ENCODE measurements around the gene KDM6A.
"Not testable (repeated sequence)": the region's sequence is repeated elsewhere in the genome, so short reads cannot be mapped to it uniquely, and the experiment has no call there.

KDM6A gene

DNA sequence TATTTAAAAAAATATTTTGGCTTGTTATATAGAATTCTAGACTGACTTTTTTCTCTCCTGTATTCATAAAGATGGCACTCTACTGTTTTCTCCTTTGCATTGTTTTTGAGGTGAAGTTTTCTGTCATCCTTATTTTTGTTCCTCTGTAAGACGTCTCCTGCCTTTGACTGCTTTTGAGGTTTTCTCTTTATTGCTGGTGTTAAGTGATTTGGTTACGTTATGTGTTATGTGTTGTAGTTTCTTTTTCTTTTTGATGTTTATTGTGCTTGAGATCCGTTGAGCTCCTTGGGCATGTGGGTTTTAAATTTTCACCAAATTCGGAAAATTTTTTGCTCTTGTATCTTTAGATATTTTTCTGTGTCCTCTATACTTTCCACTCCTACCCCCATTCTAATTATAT is 50.0 kb downstream of the KDM6A start:
- no peak for DNase-seq

DNA sequence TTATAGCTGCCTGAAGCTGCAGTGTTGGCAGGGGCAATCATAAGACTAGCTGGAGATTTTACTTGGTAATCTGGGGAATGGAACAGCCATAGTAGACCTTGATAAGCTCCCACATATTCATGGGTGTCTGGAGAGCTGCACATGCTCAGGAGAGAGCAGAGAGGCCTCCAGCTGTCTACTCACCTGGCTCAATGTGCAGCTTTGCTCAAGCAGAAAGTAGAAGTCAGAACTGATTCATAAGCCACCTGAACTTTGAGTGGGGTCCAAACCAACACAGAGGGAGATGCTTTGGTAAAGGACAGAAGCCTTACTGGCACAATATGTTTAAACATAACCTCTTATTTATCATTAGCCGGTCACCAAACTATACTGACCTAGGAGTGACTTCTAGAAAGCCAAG is 54.4 kb downstream of the KDM6A start:
- DNase-seq, result no peak

DNA sequence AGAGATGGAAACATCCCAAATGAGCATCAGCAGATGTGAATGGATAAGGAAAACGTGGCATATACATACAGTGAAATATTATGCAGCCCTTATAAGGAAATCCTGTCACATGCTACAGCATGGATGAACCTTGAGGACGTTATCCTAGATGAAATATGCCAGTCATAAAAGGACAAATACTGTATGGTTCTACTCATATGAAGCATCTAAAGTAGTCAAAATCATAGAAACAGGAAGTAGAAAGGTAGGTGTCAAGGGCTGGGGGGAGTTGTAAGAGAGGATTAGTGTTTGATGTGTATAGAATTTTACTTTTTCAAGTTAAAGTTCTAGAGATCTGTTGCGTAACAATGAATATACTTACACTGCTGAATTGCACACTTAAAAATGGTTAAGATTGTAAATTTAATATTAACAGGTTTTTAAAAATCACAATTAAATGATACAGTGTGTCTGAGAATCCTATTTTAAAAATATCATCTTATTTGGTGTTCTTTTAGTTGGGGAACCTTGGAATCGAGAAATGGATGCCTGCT is 58.5 kb downstream of the KDM6A start:
- DNase-seq, result no peak

DNA sequence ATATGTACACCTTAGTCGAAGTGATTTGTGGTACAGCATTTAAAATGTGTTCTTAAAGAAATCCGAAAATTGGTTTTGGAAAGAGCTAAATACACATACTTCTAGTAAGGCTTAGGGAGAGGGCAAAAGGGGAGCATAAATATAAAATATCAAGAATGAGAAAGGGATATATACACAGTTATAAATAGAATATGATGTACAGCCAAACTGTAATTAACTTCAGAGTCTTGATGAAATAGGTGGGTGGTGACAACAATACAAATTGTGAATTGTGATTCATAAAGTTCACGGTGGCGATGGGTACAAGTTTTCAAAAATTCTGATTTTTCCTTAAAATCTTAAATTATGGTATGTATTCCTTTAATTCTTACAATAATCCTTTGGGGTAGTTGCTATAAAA is 62.2 kb downstream of the KDM6A start:
- no peak for DNase-seq

DNA sequence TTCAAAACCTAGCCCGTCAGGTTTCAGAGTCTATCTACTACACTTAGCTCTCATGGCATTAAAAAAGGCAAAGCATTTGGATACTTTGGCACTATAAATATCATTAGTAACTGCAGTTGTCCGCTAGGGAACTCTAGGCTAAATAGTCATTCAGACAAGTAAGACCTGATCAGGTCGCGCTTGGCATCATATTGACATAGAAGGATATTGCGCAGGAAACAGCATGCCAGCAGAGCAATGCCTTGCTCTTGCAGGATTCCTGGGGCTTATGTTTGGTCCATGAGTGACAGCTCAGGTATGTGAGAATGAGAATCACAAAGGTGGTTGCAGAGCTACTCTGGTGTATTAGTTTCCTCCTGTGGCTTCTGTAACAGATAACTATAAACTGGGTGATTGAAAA is 62.7 kb downstream of the KDM6A start:
- no peak for DNase-seq

DNA sequence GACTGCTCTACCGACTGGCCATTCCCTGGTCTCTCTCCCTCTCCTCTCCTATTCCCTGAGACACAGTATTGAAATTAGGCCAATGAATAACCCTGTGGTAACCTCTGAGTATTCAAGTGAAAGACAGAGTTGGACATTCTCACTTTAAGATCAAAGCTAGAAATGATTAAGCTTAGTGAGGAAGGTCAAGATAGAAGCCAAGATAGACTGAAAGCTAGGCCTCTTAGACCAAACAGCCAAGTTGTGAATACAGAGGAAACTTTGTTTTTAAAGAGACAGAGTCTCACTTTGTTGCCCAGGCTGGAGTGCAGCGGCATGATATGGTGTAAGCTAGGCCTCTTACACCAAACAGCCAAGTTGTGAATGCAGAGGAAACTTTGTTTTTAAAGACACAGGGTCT is 64.6 kb downstream of the KDM6A start:
- DNase-seq, result no peak

DNA sequence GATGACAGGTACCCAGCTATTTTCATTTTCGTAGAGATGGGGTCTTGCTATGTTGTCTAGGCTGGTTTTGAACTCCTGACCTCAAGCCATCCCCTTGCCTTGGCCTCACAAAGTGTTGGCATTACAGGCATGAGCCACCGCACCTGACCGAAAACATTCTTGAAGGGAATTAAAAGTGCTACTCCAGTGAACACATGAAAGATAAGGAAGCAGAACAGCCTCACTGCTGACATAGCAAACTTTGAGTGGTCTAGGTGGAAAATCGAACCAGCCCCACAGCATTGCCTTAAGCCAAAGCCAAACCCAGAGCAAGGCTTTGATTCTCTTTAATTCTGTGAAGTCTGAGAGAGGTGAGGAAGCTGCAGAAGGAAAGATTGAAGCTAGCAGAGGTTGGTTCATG is 65.1 kb downstream of the KDM6A start:
- DNase-seq, result no peak

DNA sequence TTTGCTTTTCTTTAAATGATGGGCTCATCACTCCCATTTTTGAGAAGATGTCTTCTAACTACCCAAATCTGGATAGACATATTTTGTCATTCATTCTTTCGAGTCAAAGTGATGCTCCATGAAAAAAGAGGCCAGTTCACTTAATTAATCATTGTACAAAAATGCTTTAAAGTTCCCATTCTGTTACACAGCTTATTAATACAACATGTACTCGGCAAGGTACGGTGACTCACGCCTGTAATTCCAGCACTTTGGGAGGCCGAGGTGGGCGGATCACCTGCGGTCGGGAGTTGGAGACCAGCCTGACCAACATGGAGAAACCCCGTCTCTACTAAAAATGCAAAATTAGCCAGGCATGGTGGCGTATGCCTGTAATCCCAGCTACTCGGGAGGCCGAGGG is 67.6 kb downstream of the KDM6A start:
- not testable (repeated sequence) for DNase-seq

DNA sequence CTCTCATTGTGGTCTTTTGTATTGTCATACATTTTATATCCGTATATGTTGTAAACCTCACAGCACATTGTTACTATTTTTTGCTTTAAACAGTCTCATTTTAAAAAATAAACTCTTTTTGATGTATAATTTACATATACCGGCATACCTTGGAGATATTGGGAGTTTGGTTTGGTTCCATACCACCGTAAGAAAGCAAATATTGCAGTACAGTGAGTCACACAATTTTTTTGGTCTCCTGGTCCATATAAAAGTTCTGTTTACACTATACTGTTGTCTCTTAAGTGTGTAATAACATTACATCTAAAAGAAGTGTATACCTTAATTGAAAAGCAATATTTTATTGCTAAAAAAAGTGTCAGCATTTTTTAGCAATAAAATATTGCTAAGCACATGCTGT is 70.0 kb downstream of the KDM6A start:
- no peak for DNase-seq

DNA sequence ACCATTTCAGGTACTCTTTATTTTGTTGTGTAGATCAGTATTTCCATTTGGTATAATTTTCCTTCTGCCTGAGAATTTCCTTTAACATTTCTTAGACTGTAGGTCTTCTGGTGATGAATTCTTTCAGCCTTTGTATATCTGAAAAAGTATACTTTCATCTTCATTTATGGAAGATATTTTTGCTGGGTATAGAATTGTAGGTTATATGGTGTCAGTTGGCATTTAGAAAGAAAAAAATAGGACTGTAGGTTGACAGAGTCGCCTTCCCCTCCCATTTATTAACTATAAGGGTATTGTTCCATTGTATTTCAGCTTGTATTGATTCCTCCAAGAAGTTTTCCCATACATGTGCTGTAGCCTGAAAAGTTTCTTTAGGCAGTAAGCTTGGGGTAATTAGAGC is 71.9 kb downstream of the KDM6A start:
- DNase-seq, result no peak

DNA sequence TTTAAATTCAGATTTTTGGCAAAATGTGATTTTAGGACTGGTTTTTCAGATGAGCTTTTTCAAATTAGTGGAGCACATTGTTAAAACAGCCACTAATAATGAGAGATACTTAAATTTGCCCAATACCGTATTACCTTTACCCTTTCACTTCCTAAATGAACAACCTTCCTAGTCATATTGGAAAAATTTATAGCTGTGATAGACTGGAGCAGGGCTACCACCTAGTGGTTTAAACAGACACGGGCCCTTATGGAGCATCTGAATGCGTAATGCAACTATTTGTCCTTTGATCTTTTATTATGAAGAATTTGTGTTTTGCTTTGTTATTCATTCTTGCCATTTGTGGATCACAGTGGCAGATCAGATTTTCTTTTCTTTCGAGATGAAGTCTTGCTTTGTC is 72.7 kb downstream of the KDM6A start:
- DNase-seq, result no peak

DNA sequence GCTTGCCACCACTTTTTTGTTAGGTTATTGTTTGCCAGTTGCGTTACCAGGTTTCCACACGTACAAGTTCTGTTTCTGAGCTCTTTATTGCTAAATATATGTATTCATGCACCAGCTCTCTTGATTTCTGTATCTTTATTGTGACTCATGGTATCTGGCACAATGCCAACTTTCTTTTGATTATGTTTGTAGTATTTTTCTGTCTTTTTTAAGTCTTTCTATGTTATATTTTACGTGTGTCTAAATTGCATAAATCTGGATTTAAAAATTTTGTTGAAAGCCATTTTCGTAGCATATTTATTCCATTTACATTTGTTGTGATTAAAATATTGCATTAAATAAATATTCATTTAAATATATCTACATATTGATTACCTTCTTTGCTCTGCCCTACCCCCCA is 73.8 kb downstream of the KDM6A start:
- DNase-seq, result no peak

DNA sequence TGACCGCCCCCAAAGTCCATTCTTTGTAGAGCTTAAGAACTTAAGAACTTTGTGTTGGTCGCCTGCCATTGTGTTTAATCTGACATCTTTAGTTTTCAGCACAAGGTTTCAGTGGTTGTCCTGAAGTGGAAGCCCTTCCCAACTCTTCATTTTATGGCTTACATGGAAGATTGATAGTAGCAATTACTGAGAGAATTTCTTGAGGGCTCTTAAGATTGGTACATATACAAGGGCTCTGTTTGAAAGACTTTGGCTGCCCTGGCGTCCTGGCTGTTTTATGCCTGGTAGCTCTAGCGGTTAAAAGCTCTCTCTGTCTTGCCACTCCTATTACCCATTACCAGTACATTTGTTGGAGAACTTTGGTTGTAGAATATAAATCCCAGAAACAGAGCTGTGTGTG is 75.0 kb downstream of the KDM6A start:
- DNase-seq, result no peak

DNA sequence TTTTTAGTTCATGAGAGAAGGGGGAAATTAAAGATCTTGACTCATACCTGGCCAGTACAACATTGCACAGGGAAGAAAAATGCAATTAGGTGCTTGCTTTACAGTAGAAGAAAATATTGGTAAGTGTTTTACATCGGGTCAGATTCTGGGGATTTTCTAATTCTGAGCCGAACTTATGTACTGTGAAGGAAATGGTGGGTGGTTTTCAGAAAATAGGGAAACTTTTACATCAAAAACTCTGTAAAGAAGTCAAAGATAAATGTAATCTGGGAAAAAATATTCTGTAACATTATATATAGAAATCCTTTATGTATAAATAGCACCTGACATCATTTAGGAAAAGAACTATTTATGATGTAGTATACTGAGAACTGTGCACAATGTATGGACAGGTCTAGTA is 75.4 kb downstream of the KDM6A start:
- no peak for DNase-seq

DNA sequence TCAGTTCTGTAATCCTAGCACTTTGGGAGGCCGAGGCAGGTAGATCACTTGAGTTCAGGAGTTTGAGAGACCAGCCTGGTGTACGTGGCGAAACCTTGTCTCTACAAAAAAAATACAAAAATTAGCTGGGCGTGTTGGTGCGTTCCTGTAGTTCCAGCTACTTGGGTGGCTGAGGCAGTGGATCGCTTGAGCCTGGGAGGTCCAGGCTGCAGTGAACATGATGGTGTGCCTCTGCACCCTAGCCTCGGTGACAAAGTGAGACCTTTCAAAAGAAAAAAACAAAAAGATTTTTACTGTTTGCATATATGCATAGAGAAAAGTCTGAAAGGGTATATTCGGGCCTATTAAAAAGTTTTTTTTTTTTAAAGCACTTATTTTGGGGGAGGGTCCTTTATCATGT is 76.1 kb downstream of the KDM6A start:
- no peak for DNase-seq

DNA sequence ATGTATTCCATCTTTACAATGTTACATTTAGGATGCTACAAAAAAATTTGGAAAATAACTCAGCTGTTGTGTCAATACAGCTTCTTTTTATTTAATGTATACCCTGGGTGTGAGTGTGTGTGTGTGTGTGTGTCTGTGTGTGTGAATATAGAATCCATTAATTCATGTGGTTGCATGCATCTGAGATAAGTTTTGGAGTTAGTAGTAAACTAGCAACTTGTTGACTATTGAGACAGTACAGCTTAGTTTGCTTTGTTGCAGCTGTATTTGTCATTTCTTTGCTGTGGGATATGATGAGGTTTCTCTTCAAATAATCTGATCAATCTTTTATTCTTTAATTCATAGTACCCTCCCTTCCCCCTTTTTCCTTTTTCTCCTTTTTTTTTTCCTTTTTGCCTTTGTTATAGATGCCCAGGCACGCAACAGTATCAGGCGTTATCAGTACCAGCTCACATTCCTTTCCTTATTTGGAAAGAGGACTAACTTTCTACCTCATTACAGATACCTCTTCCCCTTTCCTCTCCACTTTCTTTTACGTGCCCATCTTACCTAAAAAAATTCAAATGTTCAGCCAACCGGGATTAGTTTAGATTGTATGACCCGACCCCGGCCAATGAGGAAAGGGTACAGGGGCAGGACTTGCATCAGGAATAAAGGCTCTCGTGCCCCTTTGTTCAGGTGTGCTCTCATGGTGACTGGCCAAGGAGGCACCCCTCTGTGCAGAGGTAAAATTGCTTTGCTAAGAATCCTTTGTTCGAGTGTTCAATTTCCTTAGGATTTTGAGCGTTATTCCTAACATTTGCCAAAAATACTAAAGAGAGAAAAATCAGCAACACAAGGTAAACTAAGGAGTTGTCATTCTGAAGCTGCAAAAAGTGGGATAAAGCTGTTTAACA is 77.7 kb downstream of the KDM6A start:
- not testable (repeated sequence) for DNase-seq

DNA sequence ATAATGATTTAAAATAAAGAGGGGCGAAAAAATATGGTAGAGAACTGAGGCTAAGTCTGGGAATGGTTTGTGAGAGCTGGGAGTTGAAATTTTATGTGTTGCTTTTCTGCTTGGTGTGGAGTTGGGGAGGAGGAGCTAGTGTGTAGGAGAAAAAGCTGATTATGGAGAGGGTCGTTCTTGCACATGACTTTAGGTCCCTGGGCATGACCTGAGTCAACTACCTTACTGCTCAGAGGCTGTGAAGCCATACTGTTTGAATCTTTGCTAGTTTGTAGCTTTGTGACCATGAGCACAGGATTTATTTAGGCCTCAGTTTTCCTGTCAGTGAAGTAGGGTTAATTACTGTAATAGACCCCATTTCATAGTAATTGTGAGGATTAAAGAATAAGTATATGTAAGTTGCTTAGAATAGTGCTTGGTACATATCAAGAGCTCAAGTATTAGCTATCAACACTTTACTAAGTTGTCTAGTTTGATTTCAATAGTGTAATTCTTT is 78.6 kb downstream of the KDM6A start:
- DNase-seq, result no peak

DNA sequence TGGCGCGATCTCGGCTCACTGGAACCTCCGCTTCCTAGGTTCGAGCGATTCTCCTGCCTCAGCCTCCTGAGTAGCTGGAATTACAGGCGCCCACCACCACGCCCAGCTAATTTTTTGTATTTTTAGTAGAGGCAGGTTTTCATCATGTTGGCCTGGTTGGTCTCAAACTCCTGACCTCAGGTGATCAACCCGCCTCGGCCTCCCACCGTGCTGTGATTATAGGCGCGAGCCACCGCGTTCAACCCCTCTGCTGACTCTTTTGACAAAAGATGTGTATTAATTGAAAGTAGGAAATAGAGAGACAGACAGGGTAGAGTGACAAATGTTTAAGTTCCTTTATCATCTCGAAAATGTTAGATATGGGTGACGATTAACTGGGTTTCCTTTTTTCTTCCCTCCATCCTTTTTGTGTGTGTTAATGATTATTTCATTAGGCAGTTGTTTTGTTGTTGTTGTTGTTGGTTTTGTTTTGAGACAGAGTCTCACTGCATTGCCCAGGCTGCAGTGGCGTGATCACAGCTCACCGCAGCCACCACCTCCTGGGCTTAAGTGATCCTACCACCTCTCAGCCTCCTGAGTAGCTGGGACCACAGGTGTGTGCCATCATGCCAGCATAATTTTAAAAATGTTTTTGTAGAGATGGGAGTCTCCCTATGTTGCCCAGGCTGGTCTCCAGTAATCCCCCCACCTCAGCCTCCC is 79.5 kb downstream of the KDM6A start:
- no peak for DNase-seq

DNA sequence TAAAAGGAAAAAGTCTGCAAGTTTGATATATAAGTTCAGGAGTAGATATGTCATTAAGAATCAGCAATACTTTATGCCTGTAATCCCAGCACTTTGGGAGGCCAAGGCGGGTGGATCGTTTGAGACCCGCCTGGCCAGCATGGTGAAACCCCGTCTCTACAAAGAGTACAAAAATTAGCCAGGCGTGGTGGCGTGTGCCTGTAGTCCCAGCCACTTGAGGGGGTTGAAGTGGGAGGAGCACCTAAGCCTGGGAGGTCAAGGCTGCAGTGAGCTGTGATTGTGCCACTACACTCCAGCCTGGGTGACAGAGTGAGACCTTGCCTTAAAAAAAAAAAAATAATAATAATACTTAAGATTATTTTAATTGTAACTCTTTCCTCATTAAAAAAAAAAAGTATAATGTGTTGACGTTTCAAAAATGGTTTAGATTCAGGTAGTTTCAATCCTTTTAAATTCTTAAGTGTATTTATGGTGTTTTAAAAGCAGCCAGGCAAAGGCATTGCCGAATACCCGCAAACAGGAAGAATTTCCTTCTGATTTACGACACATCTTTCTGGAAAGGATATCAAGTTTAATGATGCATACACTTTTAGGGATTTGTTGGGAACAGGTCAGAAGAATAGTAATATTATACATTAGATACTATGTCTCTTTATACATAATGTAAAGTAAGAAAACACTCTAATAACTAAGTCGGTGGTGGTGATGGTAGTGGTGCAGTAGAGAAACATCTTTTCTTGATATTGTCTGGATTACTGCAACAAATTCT is 80.9 kb downstream of the KDM6A start:
- DNase-seq, result no peak

DNA sequence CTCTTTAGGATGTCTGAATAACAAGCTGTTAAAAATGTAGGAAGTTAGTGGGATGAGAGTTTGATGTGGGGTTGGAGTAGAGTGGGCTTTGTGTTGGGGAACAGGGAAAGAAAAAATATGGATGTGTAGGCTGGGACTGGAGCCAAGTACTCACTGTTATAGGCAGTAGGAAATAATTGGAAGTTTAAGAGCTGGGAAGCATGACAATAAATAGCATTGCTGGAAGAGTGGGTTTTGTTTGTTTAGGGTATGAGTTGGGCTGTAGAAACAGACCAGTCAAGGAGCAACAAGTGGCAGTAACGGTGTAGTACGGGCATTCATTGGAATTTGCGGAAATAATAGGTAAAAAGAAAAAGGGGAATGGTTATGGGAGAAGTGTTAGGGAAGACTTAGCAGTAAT is 81.6 kb downstream of the KDM6A start:
- peak; percentile 4 for DNase-seq

DNA sequence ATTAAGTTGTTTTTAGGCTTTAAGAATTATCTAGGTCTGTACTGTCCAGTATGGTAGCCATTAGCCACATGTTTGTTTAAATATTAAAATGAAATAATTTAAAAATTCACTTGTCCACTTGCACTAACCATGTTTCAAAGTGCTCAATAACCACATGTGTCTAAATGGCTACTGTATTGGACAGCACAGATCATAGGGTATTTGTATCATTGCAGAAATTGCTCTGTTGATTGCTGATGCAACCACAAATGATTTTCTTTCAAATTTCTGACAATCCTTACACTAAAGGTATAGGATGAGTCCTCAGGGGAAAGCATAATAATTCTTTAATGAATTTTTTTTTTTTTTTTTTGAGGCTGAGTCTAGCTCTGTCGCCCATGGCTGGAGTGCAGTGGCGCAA is 84.9 kb downstream of the KDM6A start:
- DNase-seq, result no peak

DNA sequence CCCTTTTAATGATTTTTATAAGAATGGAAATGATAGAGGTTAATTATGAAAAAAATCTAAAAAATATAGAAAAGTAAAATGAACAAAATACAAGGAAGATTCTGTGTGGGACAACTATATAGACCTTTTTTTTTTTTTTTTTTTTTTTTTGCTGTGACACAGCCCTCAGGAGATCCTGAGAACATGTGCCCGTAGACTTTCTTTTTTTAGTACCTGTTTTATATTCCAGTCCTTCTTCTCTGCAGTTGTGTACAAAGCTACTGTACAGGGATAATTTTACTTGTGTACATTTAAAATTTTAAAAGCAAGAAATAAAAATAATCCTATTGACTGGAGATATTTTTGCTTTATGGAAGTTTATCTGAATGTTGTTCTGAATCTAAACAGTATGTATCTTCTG is 85.5 kb downstream of the KDM6A start:
- no peak for DNase-seq
